Ishikawa (cell line): ENCODE measurements around the gene RAD51B.

Source experiments
- EP300 ChIP-seq: IDR thresholded peaks from 2 replicates; pipeline ENCODE4 v1.6.1; 2012; ENCODE audit warnings: borderline replicate concordance
- MAX ChIP-seq: IDR thresholded peaks from 2 replicates; pipeline ENCODE4 v1.6.1; 2012
- RAD21 ChIP-seq: IDR thresholded peaks from 2 replicates; pipeline ENCODE4 v1.6.1; 2012; ENCODE audit warnings: low read depth
- TCF12 ChIP-seq: IDR thresholded peaks from 2 replicates; pipeline ENCODE4 v1.6.1; 2012; ENCODE audit warnings: low read depth

GRCh38 chr14:68559949-68560348, 740.4 kb downstream of the RAD51B start:
- no peak for TF ChIP-seq EP300
- TF ChIP-seq RAD21: no peak
- TF ChIP-seq TCF12: no peak
- no peak for TF ChIP-seq MAX
